MM.1S (cell line): ENCODE results near the gene ACBD5.
A peak's percentile ranks its signal among the peaks of the same experiment; 100 is the strongest.
"Not testable (repeated sequence)": the region's sequence is repeated elsewhere in the genome, so short reads cannot be mapped to it uniquely, and the experiment has no call there.

Experiments used
- DNase-seq: peaks from one replicate; pipeline ENCODE4 v3.0.0-alpha.2; 2015
- H2AFZ ChIP-seq: fragments of 300-600 bp; sonication (generic); 2 replicates; pipeline ENCODE4 v1.6.0; 2016; ENCODE audit warnings: antibody characterized with exemption, low read length
- H3F3A ChIP-seq: fragments of 300-600 bp; sonication (generic); 2 replicates; pipeline ENCODE4 v1.6.1; 2016; ENCODE audit warnings: mild to moderate bottlenecking, antibody characterized with exemption, low read length, moderate library complexity, mixed read lengths; ENCODE audit not compliant: insufficient read depth
- H3K27ac ChIP-seq: fragments of 300-600 bp; sonication (generic); 2 replicates; pipeline ENCODE4 v1.5.1; 2016; ENCODE audit warnings: mild to moderate bottlenecking, low read length
- H3K27me3 ChIP-seq: fragments of 300-600 bp; sonication (generic); replicated peaks from 2 replicates; pipeline ENCODE4 v1.6.0; 2016; ENCODE audit warnings: low read length; ENCODE audit not compliant: insufficient read depth
- H3K36me3 ChIP-seq: fragments of 300-600 bp; sonication (generic); replicated peaks from 2 replicates; pipeline ENCODE4 v1.6.1; 2016; ENCODE audit warnings: mild to moderate bottlenecking, low read length, mixed read lengths; ENCODE audit not compliant: insufficient read depth
- H3K4me1 ChIP-seq: fragments of 300-600 bp; sonication (generic); 2 replicates; pipeline ENCODE4 v1.6.1; 2016; ENCODE audit warnings: low read length, mixed read lengths
- H3K4me2 ChIP-seq: fragments of 300-600 bp; sonication (generic); 2 replicates; pipeline ENCODE4 v1.6.0; 2016; ENCODE audit warnings: low read depth, low read length
- H3K4me3 ChIP-seq: fragments of 300-600 bp; sonication (generic); 2 replicates; pipeline ENCODE4 v1.5.1; 2016; ENCODE audit warnings: low read length, mixed read lengths
- H3K79me2 ChIP-seq: fragments of 300-600 bp; sonication (generic); 2 replicates; pipeline ENCODE4 v1.6.1; 2016; ENCODE audit warnings: mixed run types, low read length, mixed read lengths
- H3K9ac ChIP-seq: fragments of 300-600 bp; sonication (generic); 2 replicates; pipeline ENCODE4 v1.6.1; 2016; ENCODE audit warnings: low read length, mixed read lengths
- H3K9me2 ChIP-seq: fragments of 300-600 bp; sonication (generic); replicated peaks from 2 replicates; pipeline ENCODE4 v1.6.1; 2016; ENCODE audit warnings: mild to moderate bottlenecking, low read length, mixed read lengths; ENCODE audit not compliant: insufficient read depth
- H3K9me3 ChIP-seq: fragments of 300-600 bp; sonication (generic); replicated peaks from 2 replicates; pipeline ENCODE4 v1.6.1; 2016; ENCODE audit warnings: mild to moderate bottlenecking, low read length, mixed read lengths; ENCODE audit not compliant: insufficient read depth
- H4K20me1 ChIP-seq: fragments of 300-600 bp; sonication (generic); 2 replicates; pipeline ENCODE4 v1.6.1; 2016; ENCODE audit warnings: mild to moderate bottlenecking, low read length, moderate library complexity, mixed read lengths; ENCODE audit not compliant: insufficient read depth
- EZH2 ChIP-seq: fragments of 300-600 bp; sonication (generic); optimal IDR thresholded peaks from 2 replicates; pipeline ENCODE3; 2017; ENCODE audit warnings: low read depth, mild to moderate bottlenecking, antibody characterized with exemption, low read length, mixed read lengths
- EZH2phosphoT487 ChIP-seq: fragments of 300-600 bp; sonication (generic); IDR thresholded peaks from 2 replicates; pipeline ENCODE4 v1.6.1; 2018; ENCODE audit warnings: antibody characterized with exemption, low read length
- TF ChIP-seq, protein P1 (sequence below): fragments of 300-600 bp; sonication (generic); IDR thresholded peaks from 2 replicates; pipeline ENCODE4 v1.5.1; 2016; ENCODE audit warnings: antibody characterized with exemption, low read length, mixed read lengths

ACBD5 gene

DNA sequence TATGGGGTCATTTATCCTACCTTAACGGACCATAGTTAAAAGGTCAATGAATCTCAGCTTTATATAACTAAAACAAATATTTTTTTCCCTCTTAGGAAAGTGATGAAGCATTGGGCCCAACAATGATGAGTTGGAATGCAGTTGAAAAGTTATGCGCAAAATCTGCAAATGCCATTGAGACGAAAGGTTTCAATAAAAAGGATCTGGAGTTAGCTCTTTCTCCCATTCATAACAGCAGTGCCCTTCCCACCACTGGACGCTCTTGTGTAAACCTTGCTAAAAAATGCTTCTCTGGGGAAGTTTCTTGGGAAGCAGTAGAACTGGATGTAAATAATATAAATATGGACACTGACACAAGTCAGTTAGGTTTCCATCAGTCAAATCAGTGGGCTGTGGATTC lies 70.7 kb downstream of the ACBD5 start:
- TF ChIP-seq EZH2 = no peak
- TF ChIP-seq, protein P1, sequence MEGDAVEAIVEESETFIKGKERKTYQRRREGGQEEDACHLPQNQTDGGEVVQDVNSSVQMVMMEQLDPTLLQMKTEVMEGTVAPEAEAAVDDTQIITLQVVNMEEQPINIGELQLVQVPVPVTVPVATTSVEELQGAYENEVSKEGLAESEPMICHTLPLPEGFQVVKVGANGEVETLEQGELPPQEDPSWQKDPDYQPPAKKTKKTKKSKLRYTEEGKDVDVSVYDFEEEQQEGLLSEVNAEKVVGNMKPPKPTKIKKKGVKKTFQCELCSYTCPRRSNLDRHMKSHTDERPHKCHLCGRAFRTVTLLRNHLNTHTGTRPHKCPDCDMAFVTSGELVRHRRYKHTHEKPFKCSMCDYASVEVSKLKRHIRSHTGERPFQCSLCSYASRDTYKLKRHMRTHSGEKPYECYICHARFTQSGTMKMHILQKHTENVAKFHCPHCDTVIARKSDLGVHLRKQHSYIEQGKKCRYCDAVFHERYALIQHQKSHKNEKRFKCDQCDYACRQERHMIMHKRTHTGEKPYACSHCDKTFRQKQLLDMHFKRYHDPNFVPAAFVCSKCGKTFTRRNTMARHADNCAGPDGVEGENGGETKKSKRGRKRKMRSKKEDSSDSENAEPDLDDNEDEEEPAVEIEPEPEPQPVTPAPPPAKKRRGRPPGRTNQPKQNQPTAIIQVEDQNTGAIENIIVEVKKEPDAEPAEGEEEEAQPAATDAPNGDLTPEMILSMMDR = no peak
- no peak for TF ChIP-seq EZH2phosphoT487
- H3K4me2 ChIP-seq = no peak overlapping the region
- H3K9ac ChIP-seq = no peak overlapping the region
- H3K9me2 ChIP-seq = no peaks in the 10 kb centered on the region
- DNase-seq = no peak
- H2AFZ ChIP-seq = no peak overlapping the region
- no peaks in the 10 kb centered on the region for H3K79me2 ChIP-seq
- no peak overlapping the region for H3K4me3 ChIP-seq
- no peaks in the 10 kb centered on the region for H3K4me1 ChIP-seq
- no peak overlapping the region for H3K27ac ChIP-seq
- H3F3A ChIP-seq = no peaks in the 10 kb centered on the region
- no peaks in the 10 kb centered on the region for H3K9me3 ChIP-seq
- no peaks in the 10 kb centered on the region for H4K20me1 ChIP-seq
- no peaks in the 10 kb centered on the region for H3K27me3 ChIP-seq
- H3K36me3 ChIP-seq = peaks cover 4% of the 10 kb centered on the region; the same call in 1 of the 2 replicates

DNA sequence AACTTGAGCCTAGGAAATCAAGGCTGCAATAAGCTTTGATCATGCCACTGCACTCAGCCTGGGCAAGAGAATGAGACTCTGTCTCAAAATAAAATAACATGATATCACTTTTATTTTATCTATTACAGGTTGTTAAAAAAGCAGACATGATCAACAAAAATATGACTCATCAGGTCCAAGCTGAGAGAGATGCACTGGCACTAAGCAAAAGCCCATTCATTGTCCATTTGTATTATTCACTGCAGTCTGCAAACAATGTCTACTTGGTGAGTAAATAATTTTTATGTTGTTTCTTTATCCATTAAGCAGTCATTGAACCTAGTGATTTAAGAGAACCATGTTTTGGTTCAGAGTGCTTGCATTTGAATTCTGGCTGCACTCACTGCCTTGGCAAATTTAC lies 82.2 kb downstream of the ACBD5 start:
- Histone ChIP-seq H3K4me2 (no peak overlapping the region), H3K9me3 (no peaks in the 10 kb centered on the region), H3K4me1 (no peaks in the 10 kb centered on the region), H3K36me3 (peaks cover 11% of the 10 kb centered on the region; the same call in 1 of the 2 replicates), H3K9ac (no peak overlapping the region), H3K27me3 (no peaks in the 10 kb centered on the region), H3K4me3 (no peak overlapping the region), H3F3A (peaks cover 23% of the 10 kb centered on the region), H3K79me2 (peaks cover 48% of the 10 kb centered on the region), H4K20me1 (0 out of 2 replicates have a peak, but pooled peaks cover 3% of the 10 kb centered on the region), H3K27ac (no peak overlapping the region), H3K9me2 (no peaks in the 10 kb centered on the region), H2AFZ (no peak overlapping the region)
- no peak for DNase-seq
- no peak for TF ChIP-seq EZH2phosphoT487
- TF ChIP-seq, protein P1 = no peak
- no peak for TF ChIP-seq EZH2

- Histone ChIP-seq H3K9me3 (no peaks in the 10 kb centered on the region), H3K79me2 (peaks cover 60% of the 10 kb centered on the region), H3K9ac (no peak overlapping the region), H4K20me1 (peaks cover 6% of the 10 kb centered on the region; the same call in 1 of the 2 replicates), H3K4me1 (peaks cover 10% of the 10 kb centered on the region), H3K27me3 (no peaks in the 10 kb centered on the region), H3K36me3 (peaks cover 6% of the 10 kb centered on the region; the same call in 1 of the 2 replicates), H3K4me2 (peak overlapping the region; percentile 60), H3K27ac (no peak overlapping the region), H3K9me2 (no peaks in the 10 kb centered on the region), H3F3A (peaks cover 23% of the 10 kb centered on the region), H3K4me3 (peak overlapping the region; percentile 4; the same call in 1 of the 2 replicates), H2AFZ (no peak overlapping the region)
- DNase-seq = no peak
- TF ChIP-seq EZH2phosphoT487 = no peak
- TF ChIP-seq, protein P1 = no peak
These were observed 83.4 kb downstream of the ACBD5 start for GRCh38 chr10:27157150-27157549.

DNA sequence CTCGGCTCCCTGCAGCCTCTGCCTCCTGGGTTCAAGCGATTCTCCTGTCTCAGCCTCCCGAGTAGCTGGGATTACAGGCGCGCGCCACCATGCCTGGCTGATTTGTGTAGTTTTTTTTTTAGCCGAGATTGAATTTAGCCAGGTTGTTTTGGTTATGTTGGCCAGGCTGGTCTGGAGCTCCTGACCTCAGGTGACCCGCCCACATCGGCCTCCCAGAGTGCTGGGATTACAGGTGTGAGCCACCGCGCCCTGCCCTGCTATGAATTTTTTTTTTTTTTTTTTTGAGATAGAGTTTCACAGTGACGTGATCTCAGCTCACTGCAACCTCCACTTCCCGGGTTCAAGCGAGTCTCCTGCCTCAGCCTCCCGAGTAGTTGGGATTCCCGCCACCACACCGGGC lies 84.0 kb downstream of the ACBD5 start:
- H3K36me3 ChIP-seq, DNase-seq, H4K20me1 ChIP-seq, H3K9me2 ChIP-seq, H3K27me3 ChIP-seq, H3K9me3 ChIP-seq: not testable (repeated sequence)
- Histone ChIP-seq H3K9ac (peak overlapping the region; percentile 99; the same call in 1 of the 2 replicates), H3K79me2 (peaks cover 65% of the 10 kb centered on the region), H3K4me3 (peak overlapping the region; percentile 95), H3K27ac (peak overlapping the region; percentile 100; the same call in 1 of the 2 replicates), H3K4me2 (peak overlapping the region; percentile 60; the same call in 1 of the 2 replicates), H3F3A (peaks cover 23% of the 10 kb centered on the region), H2AFZ (peak overlapping the region; percentile 58), H3K4me1 (peaks cover 11% of the 10 kb centered on the region)
